ENCODE results near the gene SELENOO.

SELENOO gene

DNA sequence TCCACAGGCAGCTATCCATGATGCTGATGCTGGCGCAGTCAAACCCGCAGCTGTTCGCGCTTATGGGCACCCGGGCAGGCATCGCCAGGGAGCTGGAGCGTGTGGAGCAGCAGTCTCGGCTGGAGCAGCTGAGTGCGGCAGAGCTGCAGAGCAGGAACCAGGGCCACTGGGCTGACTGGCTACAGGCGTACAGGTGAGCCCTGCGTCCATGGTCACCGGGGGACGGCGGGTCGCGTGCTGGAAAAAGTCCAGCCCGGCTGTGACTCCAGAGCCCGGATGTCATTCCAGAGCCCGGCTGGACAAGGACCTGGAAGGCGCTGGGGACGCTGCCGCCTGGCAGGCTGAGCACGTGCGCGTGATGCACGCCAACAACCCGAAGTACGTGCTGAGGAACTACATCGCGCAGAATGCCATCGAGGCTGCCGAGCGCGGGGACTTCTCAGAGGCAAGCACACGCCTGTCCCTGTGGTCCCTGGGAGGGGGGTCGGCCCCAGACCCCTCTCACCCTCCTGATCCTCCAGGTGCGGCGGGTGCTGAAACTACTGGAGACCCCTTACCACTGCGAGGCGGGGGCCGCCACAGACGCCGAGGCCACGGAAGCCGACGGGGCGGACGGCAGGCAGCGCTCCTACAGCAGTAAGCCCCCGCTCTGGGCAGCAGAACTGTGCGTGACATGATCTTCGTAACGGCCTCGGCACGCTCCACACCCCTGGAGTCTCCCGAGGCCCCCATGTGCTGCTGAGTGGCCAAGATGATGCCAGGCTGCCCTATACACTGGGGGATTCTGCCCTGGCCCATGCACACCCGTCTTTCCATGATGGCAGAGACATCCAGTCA, 16.1 kb downstream of the SELENOO start:
- DNase-seq (ENCODE audit: low read depth in 2 of 2): no peak

DNA sequence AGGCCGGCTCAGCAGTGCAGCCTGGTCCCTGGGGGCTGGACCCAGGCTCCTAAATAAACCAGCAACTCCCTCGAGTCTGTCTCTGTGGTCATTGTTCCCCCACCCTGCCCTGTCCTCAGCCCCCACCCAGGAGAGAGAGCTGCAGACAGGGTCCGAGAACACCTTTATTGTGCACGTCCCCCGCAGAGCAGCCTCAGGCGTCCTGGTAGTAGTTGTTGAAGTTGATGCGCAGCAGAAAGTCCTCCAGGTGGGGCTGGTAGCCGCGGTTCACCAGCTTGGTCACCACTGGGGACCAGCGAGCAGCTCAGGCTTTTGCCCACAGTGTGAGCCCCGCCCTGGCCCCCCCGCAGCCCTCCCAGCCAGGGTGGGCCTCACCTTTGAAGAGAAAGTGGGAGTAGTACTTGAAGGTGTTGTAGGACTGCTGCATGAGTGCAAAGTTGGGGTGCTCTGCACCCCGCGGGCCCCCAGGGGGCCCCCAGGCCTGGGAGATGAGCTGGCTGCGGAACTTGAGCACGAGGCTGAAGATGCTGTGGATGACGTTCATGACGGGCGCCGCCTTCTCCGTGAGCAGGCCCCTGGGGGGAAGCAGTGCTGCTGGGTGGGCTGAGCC, 16.8 kb downstream of the SELENOO start:
- DNase-seq (ENCODE audit: low read depth in 2 of 2): no peak

DNA sequence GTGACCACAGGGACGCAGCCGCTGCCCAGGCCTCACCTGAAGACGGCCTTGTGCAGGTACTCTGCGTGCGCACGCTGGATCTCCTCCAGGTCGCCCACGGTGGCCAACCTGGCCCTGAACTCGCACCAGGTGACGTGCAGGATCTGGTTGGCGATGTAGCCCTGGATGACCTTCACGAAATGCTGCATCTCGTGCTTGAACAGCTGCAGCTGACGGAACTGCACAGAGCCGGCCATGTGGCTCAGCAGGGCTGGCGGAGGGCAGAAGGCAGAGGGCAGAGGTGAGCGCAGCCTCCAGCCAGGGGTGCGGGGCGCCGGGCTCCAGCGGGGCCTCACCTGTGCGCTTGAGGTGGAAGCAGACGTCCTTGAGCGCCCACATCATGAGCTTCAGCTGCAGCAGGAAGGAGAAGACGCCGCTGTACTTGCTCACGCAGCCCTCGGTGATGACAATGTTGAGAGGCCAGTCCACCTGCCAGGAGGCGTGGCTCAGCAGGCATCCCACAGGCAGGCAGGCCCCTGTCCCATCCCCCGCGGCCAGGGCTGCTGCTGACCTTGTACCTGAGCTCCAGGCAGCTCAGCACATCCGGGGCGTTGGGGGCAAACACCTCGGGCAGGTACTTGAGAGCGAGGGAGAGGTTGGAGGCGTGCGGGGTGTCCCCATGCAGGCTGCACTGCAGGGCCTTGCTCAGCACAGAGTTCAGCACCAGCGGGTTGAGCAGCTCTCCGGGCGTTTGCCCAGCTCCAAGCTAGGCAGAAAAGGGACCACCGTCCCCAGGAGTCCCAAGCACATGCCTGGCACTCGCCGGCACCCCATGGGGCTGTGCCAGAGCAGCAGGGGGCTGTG, 17.6 kb downstream of the SELENOO start:
- no peak for DNase-seq (ENCODE audit: low read depth in 2 of 2)

DNA sequence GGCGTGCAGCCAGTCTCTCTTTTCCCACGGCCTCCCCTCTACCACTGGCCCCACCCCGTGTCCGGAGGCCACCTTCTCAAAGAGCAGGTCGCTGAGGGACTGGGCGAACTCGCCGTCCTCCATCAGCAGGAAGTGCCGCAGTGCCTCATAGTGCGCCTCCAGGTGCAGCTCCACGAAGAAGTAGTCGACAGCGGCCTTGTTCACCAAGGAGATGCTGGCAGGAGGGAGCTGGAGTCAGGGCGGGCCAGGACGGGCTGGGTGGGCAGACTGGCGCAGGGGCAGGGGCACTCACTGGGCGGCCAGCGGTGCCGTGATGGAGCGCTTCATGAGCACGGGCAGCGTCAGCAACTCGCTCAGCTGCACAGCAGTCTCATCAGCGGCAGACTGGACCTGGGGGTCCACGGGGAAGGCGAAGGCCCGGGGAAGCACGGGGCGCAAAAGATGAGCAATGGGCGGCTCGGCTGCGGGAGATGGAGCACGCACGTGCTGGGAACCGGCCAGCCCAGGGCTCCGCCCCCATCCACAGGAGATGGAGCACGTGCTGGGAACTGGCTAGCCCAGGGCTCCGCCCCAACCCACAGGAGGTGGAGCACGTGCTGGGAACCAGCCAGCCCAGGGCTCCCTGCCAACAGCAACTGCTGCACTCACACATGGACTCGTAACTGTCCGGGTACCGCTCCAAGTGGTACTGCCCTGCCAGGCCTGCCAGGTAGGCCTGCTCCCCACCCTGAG, 18.4 kb downstream of the SELENOO start:
- DNase-seq (ENCODE audit: low read depth in 2 of 2): no peak

DNA sequence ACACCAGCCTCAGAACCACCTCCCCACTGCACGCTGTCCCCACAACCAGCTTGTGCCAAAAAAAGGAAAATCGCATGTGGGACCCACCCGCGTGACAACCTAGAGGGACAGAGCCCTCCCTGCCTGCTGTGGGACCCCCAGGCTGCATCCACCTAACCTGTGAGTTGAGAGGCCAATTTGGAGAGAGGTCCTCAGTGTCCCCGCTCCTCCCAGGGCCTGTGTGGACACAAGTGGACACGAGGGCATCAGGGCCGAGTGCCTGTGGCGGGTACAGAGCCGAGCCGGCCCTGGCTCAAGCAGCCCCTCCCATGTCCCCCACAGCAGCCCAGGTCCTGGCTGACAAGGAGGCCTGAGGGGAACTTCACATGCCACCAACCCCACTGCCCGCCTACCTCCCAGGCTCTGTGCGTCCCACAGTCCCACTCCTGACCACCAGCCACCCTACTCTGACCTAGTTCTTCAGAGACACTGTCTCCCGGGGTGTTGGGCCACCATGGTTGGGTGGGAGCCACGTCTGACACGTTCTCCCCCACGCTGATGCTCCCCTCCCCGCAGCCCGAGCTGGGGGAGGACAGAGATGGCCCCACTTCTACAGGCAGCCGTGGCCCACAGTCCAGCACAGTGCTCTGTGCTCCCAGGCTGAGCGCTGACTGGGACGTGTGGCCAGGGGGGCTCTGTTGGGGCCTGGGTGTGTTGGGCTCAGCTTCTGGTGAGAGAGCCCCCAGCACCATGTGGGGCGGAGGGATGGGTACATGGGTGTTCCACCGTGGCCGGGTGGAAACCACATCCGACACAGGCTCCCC, 19.2 kb downstream of the SELENOO start:
- no peak for DNase-seq (ENCODE audit: low read depth in 2 of 2)

DNA sequence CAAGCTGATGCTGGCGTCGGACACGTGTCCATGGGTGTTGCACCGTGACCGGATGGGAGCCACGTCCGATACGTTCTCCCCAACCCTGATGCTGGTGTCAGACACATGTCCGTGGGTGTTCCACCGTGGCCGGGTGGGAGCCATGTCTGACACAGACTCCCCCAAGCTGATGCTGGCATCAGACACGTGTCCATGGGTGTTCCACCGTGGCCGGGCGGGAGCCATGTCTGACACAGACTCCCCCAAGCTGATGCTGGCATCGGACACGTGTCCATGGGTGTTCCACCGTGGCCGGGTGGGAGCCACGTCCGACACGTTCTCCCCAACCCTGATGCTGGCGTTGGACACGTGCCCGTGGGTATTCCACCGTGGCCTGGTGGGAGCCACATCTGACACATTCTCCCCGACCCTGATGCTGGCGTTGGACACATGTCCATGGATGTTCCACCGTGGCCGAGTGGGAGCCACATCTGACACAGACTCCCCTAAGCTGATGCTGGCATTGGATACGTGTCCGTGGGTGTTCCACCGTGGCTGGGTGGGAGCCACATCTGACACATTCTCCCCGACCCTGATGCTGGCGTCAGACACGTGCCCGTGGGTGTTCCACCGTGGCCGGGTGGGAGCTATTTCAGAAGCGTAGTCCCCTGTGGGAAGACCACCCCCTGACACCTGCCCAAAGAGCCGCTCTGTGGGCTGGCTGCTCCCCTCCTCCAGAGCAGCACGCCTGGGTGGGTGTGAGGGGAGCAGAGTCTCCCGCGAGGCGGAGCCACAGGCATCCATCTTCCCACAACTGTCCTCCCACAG, 20.0 kb downstream of the SELENOO start:
- DNase-seq (ENCODE audit: low read depth in 2 of 2): no peak

DNA sequence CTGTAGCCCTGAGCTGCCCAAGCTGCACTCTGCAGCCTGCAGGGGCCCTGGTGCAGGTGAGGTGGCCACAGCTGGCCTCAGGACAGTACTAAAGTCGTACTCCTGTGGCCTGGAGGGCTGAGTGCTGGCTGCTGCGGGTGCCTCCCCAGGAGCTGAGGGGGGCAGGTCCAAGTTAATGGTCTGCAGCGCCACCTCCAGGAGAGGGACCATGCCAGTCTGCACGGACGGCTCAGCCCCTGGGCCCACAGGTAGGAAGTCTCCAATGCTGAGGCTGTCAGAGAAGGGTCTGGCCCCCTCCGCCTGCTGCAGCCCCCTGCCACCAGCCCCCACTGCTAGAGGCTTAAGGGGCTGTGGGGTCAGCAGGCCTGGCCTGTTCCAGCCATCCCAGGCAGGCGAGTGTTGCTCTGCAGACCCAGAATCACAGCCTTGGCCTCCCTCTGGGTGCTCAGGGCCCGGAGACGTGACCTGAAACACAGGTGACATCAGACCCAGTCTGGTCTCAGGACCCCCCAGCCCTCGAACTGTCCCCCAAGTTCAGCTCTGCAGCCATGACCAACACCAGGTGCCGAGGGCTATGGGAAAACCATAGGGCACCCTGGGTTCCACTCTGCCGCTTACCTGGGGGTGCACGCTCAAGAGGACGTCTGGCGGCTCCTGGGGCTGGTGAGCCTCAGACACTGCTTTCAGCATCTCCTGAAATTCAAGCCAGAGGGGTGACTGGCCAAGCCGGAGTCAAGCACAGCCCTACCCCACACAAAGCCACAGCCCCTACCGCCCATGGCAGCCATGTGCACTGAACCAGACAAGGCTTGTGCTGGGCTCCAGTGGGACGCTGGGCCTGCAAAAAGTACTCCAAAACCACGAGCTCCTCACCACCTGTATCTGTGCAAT, 20.8 kb downstream of the SELENOO start:
- DNase-seq (ENCODE audit: low read depth in 2 of 2): no peak

DNA sequence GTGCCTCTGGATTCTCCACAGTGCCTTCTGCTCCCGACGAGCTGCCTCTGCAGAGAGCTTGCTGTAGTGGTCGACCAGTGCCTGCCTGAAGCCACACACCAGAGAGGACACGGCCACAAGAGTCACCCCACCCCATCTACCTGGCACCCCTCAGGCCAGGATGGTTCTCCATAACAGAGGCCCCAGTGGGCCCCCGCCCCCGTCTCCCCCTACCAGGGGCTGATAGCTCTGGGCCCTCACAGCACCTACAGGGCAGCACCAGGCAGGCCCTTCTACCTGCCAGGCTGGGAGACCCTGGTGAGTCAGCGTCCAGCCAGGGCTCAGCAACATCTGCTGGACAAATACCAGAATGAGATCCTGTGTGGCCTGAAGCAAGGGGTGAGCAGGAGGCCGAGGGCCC, 21.7 kb downstream of the SELENOO start:
- DNase-seq (ENCODE audit: low read depth in 2 of 2): no peak

DNA sequence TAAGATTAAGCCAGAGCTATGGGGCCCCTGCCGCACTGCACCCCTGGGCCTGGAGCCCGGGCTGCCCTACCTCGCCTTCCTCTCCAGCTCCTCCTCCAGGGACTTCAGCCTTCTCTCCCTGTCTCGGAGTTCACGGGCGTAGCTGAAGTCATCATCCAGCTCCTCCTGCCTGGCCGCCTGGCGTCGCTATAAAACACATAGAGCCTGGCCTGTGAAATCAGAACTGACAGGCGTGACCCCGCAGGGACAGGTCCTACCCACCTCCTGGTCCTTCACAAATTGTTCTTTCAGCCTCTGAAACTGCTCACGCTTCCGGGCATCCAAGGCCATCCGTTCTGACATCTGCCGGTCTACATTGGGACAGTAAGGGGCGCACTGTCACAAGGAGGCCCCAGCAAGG, 23.3 kb downstream of the SELENOO start:
- no peak for DNase-seq (ENCODE audit: low read depth in 2 of 2)

DNA sequence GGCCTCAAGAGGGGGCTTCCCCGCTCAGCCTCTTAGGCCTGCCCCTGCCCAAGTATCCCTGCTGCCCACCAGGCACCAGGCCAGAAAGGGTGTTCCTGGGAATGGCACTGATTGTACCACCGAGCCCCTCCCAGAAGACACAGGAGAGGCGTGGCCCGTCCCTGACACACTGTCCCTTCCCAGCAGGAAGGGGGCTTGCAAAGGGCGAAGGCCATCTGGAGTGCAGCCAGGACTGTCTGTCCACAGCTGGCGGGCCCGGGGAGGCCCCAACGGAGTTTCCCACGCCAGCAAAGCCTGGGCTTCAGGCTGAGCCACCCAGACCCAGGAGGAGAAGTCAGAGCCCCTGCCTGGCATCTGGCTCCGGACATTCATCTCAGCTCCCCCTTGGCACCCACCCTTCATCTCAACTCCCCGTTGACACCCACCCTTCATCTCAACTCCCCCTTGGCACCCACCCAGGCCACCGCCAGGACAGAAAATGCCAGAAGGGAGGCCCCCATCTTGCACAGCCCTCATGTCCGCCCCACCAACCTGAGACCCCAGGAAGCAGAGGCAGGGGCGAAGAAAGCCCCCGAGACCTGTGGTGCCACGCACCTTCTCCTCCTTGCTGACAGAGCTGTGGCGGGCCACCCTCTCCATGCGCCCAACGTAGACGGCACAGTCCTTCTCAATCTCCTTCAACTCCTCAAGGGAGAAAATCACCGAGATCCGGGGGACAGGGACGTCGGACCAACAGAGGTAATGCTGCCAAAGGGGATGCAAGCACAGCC, 24.6 kb downstream of the SELENOO start:
- DNase-seq (ENCODE audit: low read depth in 2 of 2): no peak

DNA sequence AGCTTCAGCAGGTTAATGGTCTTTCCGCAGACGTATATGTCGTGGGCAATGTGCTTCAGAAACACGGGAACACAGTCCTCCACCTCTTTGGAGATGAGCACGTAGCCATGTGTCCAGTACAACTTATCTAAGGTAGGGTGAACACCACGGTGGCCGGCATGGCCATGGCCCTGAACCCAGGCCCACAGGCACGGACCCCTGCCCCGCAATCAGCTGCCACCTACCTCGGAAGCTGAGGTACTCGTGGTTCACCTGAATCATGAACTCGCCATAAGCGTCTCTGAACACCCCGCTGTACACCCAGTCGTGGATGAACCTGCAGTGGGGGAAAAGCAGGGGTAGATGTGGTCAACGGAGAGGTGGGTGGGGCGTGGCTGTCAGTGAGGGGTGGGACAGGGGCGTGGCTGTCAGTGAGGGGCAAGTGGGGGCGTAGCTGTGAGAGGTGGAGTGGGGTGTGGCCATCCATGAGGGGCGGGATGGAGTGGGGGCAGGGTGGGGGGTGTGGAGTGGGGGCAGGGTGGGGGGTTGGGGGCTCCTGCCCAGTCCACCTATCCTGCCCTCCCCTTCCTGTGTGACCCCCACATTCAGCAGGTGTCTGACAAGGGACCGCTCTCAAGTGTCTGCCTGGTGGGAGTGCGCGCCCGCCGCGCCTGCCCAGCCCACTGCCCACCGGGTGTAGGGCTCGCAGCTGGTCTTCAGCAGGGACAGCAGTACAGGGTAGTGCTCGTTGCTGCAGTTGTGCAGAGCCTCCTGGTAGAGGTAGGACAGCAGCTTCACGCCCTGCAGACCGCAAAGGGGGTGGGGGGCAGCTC, 25.5 kb downstream of the SELENOO start:
- no peak for DNase-seq (ENCODE audit: low read depth in 2 of 2)

DNA sequence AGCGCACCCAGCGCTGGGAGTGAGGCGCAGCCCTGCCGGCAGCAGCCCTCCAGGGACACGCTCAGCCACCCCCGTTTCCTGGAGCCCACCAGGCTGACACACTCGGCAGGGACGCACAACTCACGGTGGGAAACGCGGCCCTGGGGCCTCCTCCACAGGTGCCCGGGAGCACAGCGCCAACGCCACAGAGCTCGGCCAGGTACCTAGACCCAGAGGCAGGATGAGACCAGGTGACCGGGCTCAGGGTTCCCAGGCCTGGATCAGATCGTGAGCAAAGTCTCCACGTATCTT, 26.0 kb downstream of the SELENOO start:
- DNase-seq (ENCODE audit: low read depth in 2 of 2): no peak

DNA sequence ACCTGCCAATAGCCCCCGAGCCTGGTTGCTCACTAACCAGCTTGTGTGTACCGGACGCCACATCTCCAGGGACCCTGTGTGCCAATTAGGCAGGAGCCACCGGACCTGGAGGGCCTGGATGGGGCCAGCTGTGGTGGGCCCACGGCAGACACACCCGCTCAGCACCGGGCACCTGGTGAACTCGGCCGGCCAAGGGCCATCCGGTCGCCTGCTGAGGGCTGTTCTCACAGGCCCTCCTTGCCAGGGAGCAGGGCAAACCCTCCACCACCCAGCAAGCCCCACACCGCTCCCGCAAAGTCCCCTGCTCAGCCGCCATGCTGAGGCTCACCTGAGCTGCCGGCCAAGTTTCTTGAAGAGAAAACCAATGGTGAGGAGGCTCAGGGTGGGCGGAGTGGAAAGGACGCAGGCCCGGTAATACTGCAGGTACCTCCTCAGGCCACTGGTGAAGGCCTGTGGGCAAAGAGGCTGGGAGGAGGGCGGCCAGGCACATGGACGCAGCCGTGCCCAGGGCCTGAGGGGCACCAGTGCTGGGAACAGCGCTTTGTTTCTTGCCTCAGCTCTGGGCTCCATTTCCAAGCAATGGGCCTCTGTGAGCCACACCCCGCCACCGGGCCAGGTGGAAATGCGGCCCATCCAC, 26.9 kb downstream of the SELENOO start:
- no peak for DNase-seq (ENCODE audit: low read depth in 2 of 2)

DNA sequence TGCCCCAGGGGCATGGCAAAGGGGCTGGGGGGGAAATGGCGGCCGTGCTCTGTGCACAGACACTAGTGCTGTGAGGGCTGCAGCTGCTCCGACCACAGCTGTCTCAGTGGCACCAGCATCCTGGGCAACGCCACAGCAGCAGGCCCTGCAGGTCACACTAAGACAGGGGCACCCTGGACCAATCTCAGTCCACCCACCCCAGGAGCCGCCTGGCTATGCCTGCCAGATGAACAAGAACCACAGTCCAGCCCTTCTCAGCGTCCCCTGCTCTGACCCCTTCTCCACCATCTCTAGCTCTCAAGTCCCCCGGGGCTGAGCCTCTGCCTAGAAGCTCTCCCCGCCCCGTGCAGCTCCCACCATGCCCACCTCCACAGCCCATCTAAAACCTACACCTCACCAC, 27.6 kb downstream of the SELENOO start:
- no peak for DNase-seq (ENCODE audit: low read depth in 2 of 2)

DNA sequence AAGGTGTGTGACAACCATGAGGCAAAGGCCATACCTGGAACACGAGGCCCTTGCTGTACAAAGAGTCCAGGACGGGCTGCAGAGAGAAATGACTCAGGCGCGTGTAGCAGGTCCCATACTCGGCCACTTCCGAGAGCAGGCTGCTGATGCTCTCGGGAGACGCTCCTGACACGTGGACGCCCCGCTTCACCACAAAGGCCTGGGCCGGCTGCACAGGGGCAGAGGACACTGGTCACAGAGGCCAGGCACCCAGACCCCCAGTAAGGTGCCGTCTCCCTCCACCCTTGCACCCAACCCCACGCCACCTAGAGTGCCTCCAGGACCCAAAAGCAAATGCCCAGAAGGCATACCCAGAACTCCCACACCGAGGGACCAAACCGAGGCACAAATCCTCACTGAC, 28.6 kb downstream of the SELENOO start:
- DNase-seq (ENCODE audit: low read depth in 2 of 2): no peak

DNA sequence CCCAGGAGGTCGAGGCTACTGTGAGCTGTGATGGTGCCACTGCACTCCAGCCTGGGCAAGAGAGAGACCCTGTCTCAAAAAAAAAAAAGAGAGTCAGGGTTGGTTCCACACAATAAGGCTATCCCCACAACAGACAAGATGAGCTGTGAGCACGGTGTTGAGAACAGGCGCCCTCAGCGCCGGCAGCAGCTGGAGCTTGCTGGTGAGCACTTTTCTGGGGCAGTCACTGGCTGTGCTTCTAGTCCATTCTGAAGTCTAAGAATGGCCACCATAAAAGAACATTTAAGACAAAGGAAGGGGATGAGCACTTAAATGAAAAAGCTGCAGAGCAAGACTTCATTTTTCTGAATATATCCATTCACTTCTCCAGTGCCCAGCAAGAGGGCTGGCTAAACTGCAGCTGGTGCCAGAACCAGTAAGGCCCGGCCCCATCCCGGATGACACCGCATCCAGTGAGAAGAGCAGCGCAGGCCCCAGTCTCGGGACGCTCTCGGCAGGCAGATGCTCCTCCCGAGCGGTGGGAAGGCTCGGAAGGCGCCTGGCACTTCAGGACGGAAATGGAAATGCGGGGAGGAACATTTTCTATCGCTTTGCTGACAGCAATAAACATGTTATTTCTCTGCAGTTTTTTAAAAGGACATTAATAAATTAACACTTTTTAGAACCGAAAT, 31.8 kb downstream of the SELENOO start:
- no peak for DNase-seq (ENCODE audit: low read depth in 2 of 2)

DNA sequence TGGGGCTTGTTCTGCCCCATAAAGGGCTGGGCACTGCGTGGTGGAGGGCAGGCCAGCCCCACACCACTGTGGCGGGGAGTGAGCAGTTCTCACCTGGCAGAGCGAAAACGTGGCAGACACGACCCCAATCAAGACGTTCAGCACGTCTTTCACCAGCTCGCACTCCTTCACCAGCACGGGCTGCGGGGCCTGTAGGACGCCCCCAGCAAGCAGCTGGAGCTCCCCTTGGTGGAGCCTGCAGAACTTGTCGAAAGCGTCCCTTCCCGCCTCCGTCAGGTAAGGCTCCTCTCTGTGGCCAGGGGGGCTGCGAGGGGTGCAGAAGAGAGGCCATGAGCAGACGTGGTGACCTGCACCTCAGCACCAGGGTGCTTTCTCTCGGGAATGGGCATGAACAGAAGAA, 32.4 kb downstream of the SELENOO start:
- no peak for DNase-seq (ENCODE audit: low read depth in 2 of 2)
